Activated CD8-positive, alpha-beta memory T cell treated with anti-CD3 and anti-CD28 coated beads for 48 hours (primary cell): ENCODE measurements around the gene MRC2.
"Not testable (repeated sequence)": the region's sequence is repeated elsewhere in the genome, so short reads cannot be mapped to it uniquely, and the experiment has no call there.

ENCODE experiments used
- DNase-seq, 3 experiments: peaks; one replicate each; pipeline ENCODE4 v3.0.0-alpha.2; 2020; ENCODE audit warnings: low read depth in 2 of 3, low spot score in 2 of 3

The MRC2 gene

GRCh38 chr17:62611728-62612127 lies 15.7 kb upstream of the MRC2 start:
- no peak for DNase-seq

DNA sequence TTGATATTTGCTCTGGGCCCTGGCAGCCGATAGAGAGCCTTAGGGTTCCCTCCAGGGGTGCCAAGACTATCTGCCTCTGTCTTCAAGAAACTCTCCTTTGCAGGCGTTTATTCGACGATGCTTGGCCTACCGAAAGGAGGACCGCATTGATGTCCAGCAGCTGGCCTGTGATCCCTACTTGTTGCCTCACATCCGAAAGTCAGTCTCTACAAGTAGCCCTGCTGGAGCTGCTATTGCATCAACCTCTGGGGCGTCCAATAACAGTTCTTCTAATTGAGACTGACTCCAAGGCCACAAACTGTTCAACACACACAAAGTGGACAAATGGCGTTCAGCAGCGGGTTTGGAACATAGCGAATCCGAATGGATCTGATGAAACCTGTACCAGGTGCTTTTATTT lies 15.2 kb upstream of the MRC2 start:
- not testable (repeated sequence) for DNase-seq

GRCh38 chr17:62613095-62613494 lies 14.4 kb upstream of the MRC2 start:
- not testable (repeated sequence) for DNase-seq

- no peak for DNase-seq
These were observed 13.3 kb upstream of the MRC2 start for GRCh38 chr17:62614142-62614541.

DNA sequence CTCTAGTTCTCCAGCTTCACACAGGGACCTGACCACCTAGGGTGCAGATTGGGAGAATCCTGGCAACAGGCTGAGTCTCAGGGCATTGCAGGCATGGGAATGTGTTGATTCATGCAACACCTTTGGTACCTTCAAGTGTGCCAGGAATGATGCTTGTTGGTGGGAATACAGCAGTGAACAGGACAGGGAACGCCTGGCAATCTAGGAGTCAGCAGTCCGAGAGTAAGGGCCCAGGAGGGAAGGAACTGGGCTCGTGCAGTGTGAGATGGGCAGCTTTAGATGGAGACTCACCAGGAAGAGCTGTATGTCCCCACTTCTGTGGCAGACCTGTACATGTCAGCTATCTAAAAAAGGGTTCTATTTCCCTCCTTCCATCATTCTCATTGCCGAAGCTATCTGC lies 12.0 kb upstream of the MRC2 start:
- no peak for DNase-seq

GRCh38 chr17:62616993-62617893 lies 10.2 kb upstream of the MRC2 start:
- DNase-seq = no peak

GRCh38 chr17:62617894-62618472 lies 9.5 kb upstream of the MRC2 start:
- no peak for DNase-seq

GRCh38 chr17:62618647-62619416 lies 8.6 kb upstream of the MRC2 start:
- no peak for DNase-seq

- DNase-seq = no peak
These were observed 7.9 kb upstream of the MRC2 start for GRCh38 chr17:62619417-62620155.

- DNase-seq = no peak
These were observed 6.2 kb upstream of the MRC2 start for GRCh38 chr17:62621223-62621622.

GRCh38 chr17:62625184-62625869 lies 2.1 kb upstream of the MRC2 start:
- no peak for DNase-seq

DNA sequence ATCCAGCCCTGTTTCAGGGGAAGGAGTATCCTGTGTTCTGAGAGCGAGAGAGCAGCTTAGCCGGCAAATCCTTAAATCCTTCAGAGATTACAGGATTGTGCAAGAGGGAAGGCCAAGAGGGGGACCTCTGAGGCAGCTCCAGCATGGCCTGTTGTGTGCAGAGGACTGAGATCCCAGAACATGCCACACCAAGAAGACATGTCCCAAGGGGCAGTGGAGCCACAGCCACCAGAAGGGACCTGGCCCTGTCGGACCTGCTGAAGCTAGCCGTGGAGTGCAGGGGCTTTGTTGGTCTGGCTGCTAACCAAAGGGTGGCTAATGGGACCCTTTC lies 1.6 kb upstream of the MRC2 start:
- DNase-seq = no peak

DNA sequence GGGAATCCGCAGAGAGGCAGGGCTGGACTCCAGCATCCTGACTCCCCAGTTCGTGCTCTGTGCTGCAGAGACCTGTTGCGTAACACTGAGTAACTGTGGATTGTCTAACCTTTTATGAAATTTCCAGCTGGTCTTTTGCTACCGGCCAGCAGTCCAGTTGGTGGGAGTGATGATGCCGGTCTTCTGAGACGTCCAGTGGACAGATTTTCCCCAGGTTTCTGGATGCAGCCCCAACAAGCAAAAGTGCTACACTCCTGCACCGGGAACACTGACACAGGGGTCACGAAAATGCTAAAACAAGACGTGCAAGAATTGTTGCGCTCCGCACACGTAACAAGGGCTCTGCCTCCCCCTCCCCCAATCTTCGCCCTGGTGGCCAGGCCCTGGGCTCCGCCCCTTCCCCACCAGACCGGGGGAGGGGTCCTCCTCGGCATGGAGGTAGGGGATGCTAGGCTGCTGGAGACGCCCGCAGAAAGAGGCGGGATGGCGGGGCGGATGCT lies 701 bp upstream of the MRC2 start:
- DNase-seq = no peak

DNA sequence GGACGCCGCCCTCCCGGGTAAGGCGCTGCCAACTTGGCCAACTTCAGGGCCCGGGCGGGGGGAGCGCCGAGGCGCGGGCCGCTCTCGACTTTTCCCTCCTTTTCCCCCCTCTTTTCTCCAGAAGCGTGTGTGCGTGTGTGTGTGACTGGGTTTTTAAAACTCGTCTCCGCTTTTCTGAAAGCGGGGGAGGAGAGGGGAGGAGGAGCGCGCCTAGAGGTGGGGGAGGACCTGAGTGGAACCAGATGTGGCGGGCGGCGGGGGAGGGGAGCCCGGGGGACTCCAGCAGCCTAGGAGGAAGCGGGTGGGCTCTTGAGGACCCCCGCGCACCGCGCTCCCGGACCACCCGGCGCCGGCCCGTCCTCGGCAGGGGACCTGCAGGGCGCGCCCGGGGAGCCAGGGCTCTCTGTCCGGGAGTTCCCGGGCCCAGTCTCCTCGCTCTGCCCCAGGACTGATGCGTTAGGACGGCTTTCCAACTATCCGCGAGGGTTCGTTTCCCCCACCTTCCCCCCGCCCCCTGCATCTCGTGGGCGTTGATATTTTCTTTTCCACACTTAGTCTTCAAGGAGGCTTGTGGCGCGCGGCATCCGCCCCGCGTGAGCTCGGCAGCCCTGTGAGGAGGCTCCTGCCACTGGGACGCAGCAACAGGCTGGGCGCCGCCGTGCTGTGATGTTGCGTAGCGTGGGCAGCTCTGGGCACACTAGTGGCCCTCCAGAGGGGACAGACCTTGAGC lies 599 bp downstream of the MRC2 start:
- peak in 1 of 3 experiments; percentile 21 for DNase-seq

- no peak for DNase-seq
These were observed 1.5 kb downstream of the MRC2 start for GRCh38 chr17:62628831-62629555.

- no peak for DNase-seq
These were observed 2.3 kb downstream of the MRC2 start for GRCh38 chr17:62629556-62630364.

DNA sequence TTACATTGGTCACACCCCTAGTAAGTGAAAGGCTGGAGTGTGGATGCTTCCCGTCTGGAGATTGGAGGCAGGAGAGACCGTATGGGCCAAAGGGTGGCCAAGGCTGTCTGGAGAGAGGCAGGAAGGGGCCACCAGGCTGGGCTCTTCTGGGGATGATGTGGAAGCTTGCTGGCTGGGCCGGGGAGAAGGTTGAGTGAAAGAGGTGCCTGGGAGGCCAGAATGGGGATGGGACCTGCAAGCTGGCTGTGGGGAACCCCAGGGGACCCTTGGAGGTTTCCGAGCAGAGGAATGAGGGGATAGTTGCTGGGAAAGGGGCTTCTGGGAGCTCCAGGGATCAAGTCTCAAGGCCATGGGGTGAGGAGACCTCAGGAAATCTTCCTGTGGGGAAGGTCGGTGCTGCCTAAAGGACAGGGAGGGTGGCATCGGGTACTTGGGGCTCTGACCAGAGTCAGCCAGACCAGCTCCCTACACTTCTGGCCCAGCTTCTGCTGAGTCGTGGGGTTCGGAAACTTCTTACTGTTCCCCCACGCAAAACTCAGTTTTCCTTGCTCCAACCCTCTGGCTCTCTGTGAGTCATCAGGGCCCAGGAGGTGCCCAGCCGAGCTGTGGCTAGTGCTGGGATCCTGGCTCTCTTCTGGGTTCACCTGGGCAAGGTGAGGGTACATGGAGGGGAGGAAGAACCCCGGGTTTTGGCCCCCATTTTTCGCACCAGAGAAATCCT lies 3.1 kb downstream of the MRC2 start:
- DNase-seq = no peak
